Measurements from ENCODE around the gene HSPBP1.

GRCh38 chr19:55275851-55276719 lies 3.8 kb downstream of the HSPBP1 start:
- TF ChIP-seq POLR2AphosphoS5 (IDR thresholded peaks at IDR 0.05) (no peak), CTCF (IDR thresholded peaks at IDR 0.05; ENCODE audit: poor library complexity, severe bottlenecking) (no peak), RAD21 (conservative IDR thresholded peaks at IDR 0.05) (no peak)

Data from neural cell (in vitro differentiated cells).